ENCODE measurements around the gene TNIK.

TNIK gene

GRCh38 chr3:171404376-171404967 is 55.7 kb downstream of the TNIK start:
- no peak for TF ChIP-seq ZFX (IDR thresholded peaks at IDR 0.05; ENCODE audit: borderline replicate concordance)
- TF ChIP-seq CTCF (IDR thresholded peaks at IDR 0.05): no peak
- peak overlapping the region; percentile 4; the same call in 1 of the 2 replicates for H3K27ac ChIP-seq

- H3K27ac ChIP-seq: no peak overlapping the region
- TF ChIP-seq ZFX (IDR thresholded peaks at IDR 0.05; ENCODE audit: borderline replicate concordance): no peak
- TF ChIP-seq CTCF (IDR thresholded peaks at IDR 0.05): no peak
Measured at GRCh38 chr3:171402281-171402680, 57.9 kb downstream of the TNIK start.

GRCh38 chr3:171401432-171401831 is 58.8 kb downstream of the TNIK start:
- TF ChIP-seq ZFX (IDR thresholded peaks at IDR 0.05; ENCODE audit: borderline replicate concordance) (no peak), CTCF (IDR thresholded peaks at IDR 0.05) (no peak)

GRCh38 chr3:171399842-171400241 is 60.4 kb downstream of the TNIK start:
- TF ChIP-seq ZFX (IDR thresholded peaks at IDR 0.05; ENCODE audit: borderline replicate concordance) (no peak), CTCF (IDR thresholded peaks at IDR 0.05) (no peak)
- H3K27ac ChIP-seq: no peak overlapping the region

More at GRCh38 chr3:171401432-171401831, 58.8 kb downstream of the TNIK start:
- H3K27ac ChIP-seq: no peak overlapping the region

GRCh38 chr3:171398343-171398742 is 61.9 kb downstream of the TNIK start:
- no peak for TF ChIP-seq ZFX (IDR thresholded peaks at IDR 0.05; ENCODE audit: borderline replicate concordance)
- no peak for TF ChIP-seq CTCF (IDR thresholded peaks at IDR 0.05)
- no peak overlapping the region for H3K27ac ChIP-seq

- H3K27ac ChIP-seq: no peak overlapping the region
- TF ChIP-seq ZFX (IDR thresholded peaks at IDR 0.05; ENCODE audit: borderline replicate concordance): no peak
- TF ChIP-seq CTCF (IDR thresholded peaks at IDR 0.05): no peak
Measured at GRCh38 chr3:171397089-171397488, 63.1 kb downstream of the TNIK start.

GRCh38 chr3:171396048-171396447 is 64.2 kb downstream of the TNIK start:
- TF ChIP-seq ZFX (IDR thresholded peaks at IDR 0.05; ENCODE audit: borderline replicate concordance): no peak
- TF ChIP-seq CTCF (IDR thresholded peaks at IDR 0.05): no peak

More at GRCh38 chr3:171396048-171396447, 64.2 kb downstream of the TNIK start:
- no peak overlapping the region for H3K27ac ChIP-seq
